Naive thymus-derived CD8-positive, alpha-beta T cell (primary cell): ENCODE results near the gene ZFHX3. TPM values are rescaled to one million over a fixed set of nuclear protein-coding genes. Genes with fewer than 3 reads are reported as not detected.
"Not testable (repeated sequence)": the region's sequence is repeated elsewhere in the genome, so short reads cannot be mapped to it uniquely, and the experiment has no call there.

Experiments used
- ATAC-seq, 2 donors: fragments of 150-1000 bp; cut with Tn5 transposase in 1 of 2; sonication (Bioruptor Pico), chemical (Tn5 transposase) in 1 of 2; 1 replicate in 1 of 2; 2 replicates in 1 of 2; pipeline ENCODE4 v1.10.0; 2021; ENCODE audit warnings: mild to moderate bottlenecking in 2 of 2, moderate library complexity in 2 of 2
- POLR2A ChIA-PET: fragments of 350-600 bp; sonication (Branson Sonifier 250); formaldehyde crosslinking; loops from one replicate; lab custom pipeline; 2021; ENCODE audit warnings: antibody characterized with exemption; lab: Charles Lee
- DNase-seq, 10 donors: peaks; one replicate each; pipeline versions ENCODE4 v3.0.0 to v3.0.0-alpha.2; 2020 to 2022
- H3K27ac Mint-ChIP-seq, 10 donors: one replicate each; pipeline ENCODE4 v1.8.0; 2020 to 2022; ENCODE audit warnings: mild to moderate bottlenecking in 10 of 10, mixed read lengths in 10 of 10, moderate library complexity in 4 of 10, inconsistent platforms in 1 of 10
- H3K27me3 Mint-ChIP-seq, 5 donors: one replicate each; pipeline ENCODE4 v1.8.0; 2021 to 2022; ENCODE audit warnings: mixed read lengths in 5 of 5
- H3K36me3 Mint-ChIP-seq, 3 donors: one replicate each; pipeline ENCODE4 v1.8.0; 2020 to 2022; ENCODE audit warnings: mixed read lengths in 3 of 3, mild to moderate bottlenecking in 2 of 3, inconsistent platforms in 1 of 3
- H3K4me1 Mint-ChIP-seq, 4 donors: one replicate each; pipeline ENCODE4 v1.8.0; 2021 to 2022; ENCODE audit warnings: mixed read lengths in 4 of 4
- H3K4me3 Mint-ChIP-seq, 10 donors: one replicate each; pipeline ENCODE4 v1.8.0; 2020 to 2022; ENCODE audit warnings: mild to moderate bottlenecking in 10 of 10, mixed read lengths in 10 of 10, moderate library complexity in 6 of 10, inconsistent platforms in 1 of 10
- H3K9me3 Mint-ChIP-seq, 9 donors: one replicate each; pipeline ENCODE4 v1.8.0; 2020 to 2022; ENCODE audit warnings: mixed read lengths in 9 of 9, mild to moderate bottlenecking in 3 of 9, inconsistent platforms in 1 of 9, moderate library complexity in 1 of 9
- polyA plus RNA-seq, 3 donors: library from polyadenylated mRNA; unstranded; fragments of 300-500 nt; fragmentation: Illumina TruSeq; gene quantifications; one replicate each; pipeline ENCODE4 v1.2.3, GENCODE V29; 2021
- total RNA-seq, 8 experiments: library from RNA in 2 of 8; stranded (reverse) in 2 of 8; gene quantifications; one replicate each; pipeline ENCODE4 v1.2.3 and lab custom pipeline; 2021 to 2026

The ZFHX3 gene
- total and polyA plus RNA-seq, 5 experiments from 2014 or later: 0.05 to 0.38 (median 0.34) TPM; not detected in 2

GRCh38 chr16:73018821-73019456 lies 29.0 kb downstream of the ZFHX3 start:
- H3K36me3 Mint-ChIP-seq: no peaks in the 10 kb centered on the region
- peak overlapping the region in 1 of 10 donors; percentile 13 for H3K27ac Mint-ChIP-seq
- no peak for ATAC-seq
- H3K27me3 Mint-ChIP-seq: peaks cover 0 to 5% (median 0%) of the 10 kb centered on the region in 5 donors
- no peak for DNase-seq
- POLR2A ChIA-PET: no interaction called here
- H3K4me3 Mint-ChIP-seq: no peak overlapping the region
- peaks cover 0 to 12% (median 0%) of the 10 kb centered on the region in 4 donors for H3K4me1 Mint-ChIP-seq
- peaks cover 0 to 4% (median 0%) of the 10 kb centered on the region in 9 donors for H3K9me3 Mint-ChIP-seq

DNA sequence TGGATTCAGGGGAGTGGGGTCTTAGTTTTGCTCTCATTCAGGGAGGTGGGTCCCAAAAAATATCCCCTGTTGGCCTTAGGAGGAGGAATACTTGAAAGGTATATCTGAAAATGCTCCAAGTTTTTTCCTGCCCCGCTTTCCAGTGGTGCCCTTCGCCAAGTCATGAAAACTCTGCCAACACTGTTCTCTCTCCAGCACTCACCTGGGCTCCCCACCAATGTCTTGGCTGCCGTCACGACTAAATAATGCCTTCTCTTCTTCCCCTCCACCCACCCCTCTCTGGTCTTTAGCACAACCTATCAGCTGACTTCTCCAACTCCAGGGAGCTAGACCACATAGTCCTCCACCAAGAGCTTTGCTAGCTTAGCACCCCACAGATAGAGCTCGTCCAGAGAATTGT lies 30.6 kb downstream of the ZFHX3 start:
- peaks cover 0 to 6% (median 0%) of the 10 kb centered on the region in 9 donors for H3K9me3 Mint-ChIP-seq
- H3K4me3 Mint-ChIP-seq: no peak overlapping the region

DNA sequence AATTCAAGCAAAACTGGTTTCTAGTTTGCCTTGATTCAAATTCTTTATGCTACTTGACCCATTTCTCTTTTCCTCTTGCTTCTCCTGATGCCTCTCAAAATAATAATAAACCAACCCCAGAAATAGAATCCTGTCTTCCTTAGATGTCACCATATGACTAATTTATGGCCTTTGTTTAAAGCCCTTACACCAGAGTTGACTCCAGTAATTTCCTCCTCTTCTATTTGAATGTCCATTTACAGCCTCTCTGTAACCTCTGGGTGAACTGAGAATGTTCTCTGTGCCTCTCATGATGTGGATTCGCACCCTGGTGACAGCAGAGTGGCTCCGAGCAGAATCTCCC lies 31.5 kb downstream of the ZFHX3 start:
- H3K27ac Mint-ChIP-seq: no peak overlapping the region
- POLR2A ChIA-PET: no interaction called here
- H3K9me3 Mint-ChIP-seq: peaks cover 0 to 6% (median 0%) of the 10 kb centered on the region in 9 donors
- DNase-seq (no peak), ATAC-seq (no peak)
- H3K4me3 Mint-ChIP-seq: no peak overlapping the region
- H3K27me3 Mint-ChIP-seq: peaks cover 0 to 9% (median 0%) of the 10 kb centered on the region in 5 donors
- H3K36me3 Mint-ChIP-seq: no peaks in the 10 kb centered on the region
- H3K4me1 Mint-ChIP-seq: peaks cover 0 to 12% (median 0%) of the 10 kb centered on the region in 4 donors

More for the DNA sequence above, 30.6 kb downstream of the ZFHX3 start:
- Mint-ChIP-seq H3K27me3 (peaks cover 0 to 9% (median 0%) of the 10 kb centered on the region in 5 donors), H3K27ac (no peak overlapping the region), H3K36me3 (no peaks in the 10 kb centered on the region), H3K4me1 (peaks cover 0 to 12% (median 0%) of the 10 kb centered on the region in 4 donors)
- ATAC-seq (no peak), DNase-seq (no peak)
- POLR2A ChIA-PET: no interaction called here

- ATAC-seq (no peak), DNase-seq (no peak)
- Mint-ChIP-seq H3K4me3 (no peak overlapping the region), H3K27ac (no peak overlapping the region), H3K9me3 (peaks cover 0 to 6% (median 0%) of the 10 kb centered on the region in 9 donors), H3K27me3 (peaks cover 0 to 9% (median 0%) of the 10 kb centered on the region in 5 donors), H3K36me3 (no peaks in the 10 kb centered on the region), H3K4me1 (peaks cover 0 to 12% (median 0%) of the 10 kb centered on the region in 4 donors)
- POLR2A ChIA-PET: no interaction called here
Measured at GRCh38 chr16:73015612-73016487, 32.1 kb downstream of the ZFHX3 start.

DNA sequence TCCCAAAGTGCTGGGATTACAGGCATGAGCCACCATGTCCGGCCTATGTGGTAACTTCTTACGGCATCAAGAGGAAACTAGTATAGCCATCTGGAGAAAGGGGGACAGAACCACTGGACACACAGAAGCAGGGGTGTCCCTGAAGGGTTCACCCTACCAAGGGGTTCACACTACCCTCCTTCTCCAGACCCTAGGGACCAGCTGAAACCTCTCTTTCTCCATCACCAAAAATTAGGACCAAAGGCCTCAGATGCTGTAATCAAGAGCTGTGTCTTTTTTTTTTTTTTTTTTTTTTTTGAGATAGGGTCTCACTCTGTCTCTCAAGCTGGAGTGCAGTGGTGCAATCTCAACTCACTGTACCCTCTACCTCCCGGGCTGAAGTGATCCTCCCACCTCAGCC lies 33.2 kb downstream of the ZFHX3 start:
- Mint-ChIP-seq H3K36me3 (no peaks in the 10 kb centered on the region), H3K4me3 (no peak overlapping the region), H3K27me3 (peaks cover 0 to 8% (median 0%) of the 10 kb centered on the region in 5 donors), H3K9me3 (peaks cover 0 to 6% (median 0%) of the 10 kb centered on the region in 9 donors), H3K4me1 (peaks cover 0 to 12% (median 0%) of the 10 kb centered on the region in 4 donors), H3K27ac (no peak overlapping the region)
- POLR2A ChIA-PET: interaction anchor here (0.7 kb wide), 1 partner anchor 38 kb away, joined by 4 read pairs; no protein-coding TSS in a partner anchor
- ATAC-seq (no peak), DNase-seq (no peak)

- no peak for ATAC-seq
- H3K4me1 Mint-ChIP-seq: peaks cover 0 to 12% (median 0%) of the 10 kb centered on the region in 4 donors
Measured at GRCh38 chr16:73013974-73014373, 34.0 kb downstream of the ZFHX3 start.

GRCh38 chr16:73012341-73012740 lies 35.6 kb downstream of the ZFHX3 start:
- H3K27ac Mint-ChIP-seq: no peak overlapping the region
- no peak for ATAC-seq
- H3K9me3 Mint-ChIP-seq: peaks cover 0 to 8% (median 0%) of the 10 kb centered on the region in 9 donors
- DNase-seq: no peak
- no peak overlapping the region for H3K4me3 Mint-ChIP-seq
- H3K27me3 Mint-ChIP-seq: peaks cover 0 to 4% (median 0%) of the 10 kb centered on the region in 5 donors
- POLR2A ChIA-PET: no interaction called here
- no peaks in the 10 kb centered on the region for H3K36me3 Mint-ChIP-seq
- H3K4me1 Mint-ChIP-seq: peaks cover 0 to 10% (median 0%) of the 10 kb centered on the region in 4 donors

More at GRCh38 chr16:73013974-73014373, 34.0 kb downstream of the ZFHX3 start:
- H3K27me3 Mint-ChIP-seq: peaks cover 0 to 4% (median 0%) of the 10 kb centered on the region in 5 donors
- no peak overlapping the region for H3K4me3 Mint-ChIP-seq
- no peak for DNase-seq
- H3K36me3 Mint-ChIP-seq: no peaks in the 10 kb centered on the region
- no peak overlapping the region for H3K27ac Mint-ChIP-seq
- peaks cover 0 to 6% (median 0%) of the 10 kb centered on the region in 9 donors for H3K9me3 Mint-ChIP-seq
- POLR2A ChIA-PET: no interaction called here

DNA sequence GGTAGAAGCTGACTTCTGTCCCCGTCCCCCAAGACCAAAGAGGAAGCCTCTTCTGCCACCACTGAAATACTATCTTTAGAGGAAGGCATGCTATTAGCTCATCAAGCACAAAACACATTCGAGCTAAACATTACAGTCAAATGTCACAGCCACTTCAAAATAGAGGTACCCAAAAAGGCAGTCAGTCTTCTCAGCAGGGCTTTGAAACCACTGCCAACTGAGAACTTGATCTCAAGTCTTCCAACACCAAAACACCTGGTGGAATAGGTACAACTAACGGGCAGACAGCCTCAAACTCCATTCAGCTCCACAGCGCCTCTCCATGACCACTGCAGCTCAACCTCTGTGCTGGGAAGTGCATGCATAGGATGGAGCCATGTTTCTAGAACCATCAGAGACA lies 36.0 kb downstream of the ZFHX3 start:
- Mint-ChIP-seq H3K9me3 (peaks cover 0 to 6% (median 0%) of the 10 kb centered on the region in 9 donors), H3K4me3 (no peak overlapping the region), H3K4me1 (peaks cover 0 to 8% (median 0%) of the 10 kb centered on the region in 4 donors), H3K27me3 (peaks cover 0 to 4% (median 0%) of the 10 kb centered on the region in 5 donors), H3K36me3 (no peaks in the 10 kb centered on the region), H3K27ac (no peak overlapping the region)
- DNase-seq (no peak), ATAC-seq (no peak)
- POLR2A ChIA-PET: no interaction called here

- POLR2A ChIA-PET: no interaction called here
Measured at GRCh38 chr16:73010150-73010676, 37.7 kb downstream of the ZFHX3 start.

DNA sequence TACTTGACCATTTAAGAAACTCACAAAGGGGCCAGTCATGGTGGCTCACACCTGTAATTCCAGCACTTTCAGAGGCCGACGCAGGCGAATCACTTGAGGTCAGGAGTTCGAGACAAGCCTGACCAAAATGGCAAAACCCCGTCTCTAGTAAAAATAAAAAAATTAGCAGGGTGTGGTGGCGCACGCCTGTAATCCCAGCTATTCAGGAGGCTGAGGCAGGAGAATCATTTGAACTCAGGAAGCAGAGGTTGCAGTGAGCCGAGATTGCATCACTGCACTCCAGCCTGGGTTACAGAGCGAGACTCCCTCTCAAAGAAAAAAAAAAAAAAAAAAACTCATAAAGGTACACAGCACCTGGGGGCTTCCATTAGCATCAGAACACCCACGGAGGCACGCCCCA lies 38.2 kb downstream of the ZFHX3 start:
- H3K4me3 Mint-ChIP-seq, H3K4me1 Mint-ChIP-seq, H3K9me3 Mint-ChIP-seq, POLR2A ChIA-PET, H3K27me3 Mint-ChIP-seq, H3K36me3 Mint-ChIP-seq, DNase-seq, H3K27ac Mint-ChIP-seq, ATAC-seq: not testable (repeated sequence)

More at GRCh38 chr16:73010150-73010676, 37.7 kb downstream of the ZFHX3 start:
- ATAC-seq: no peak
- Mint-ChIP-seq H3K4me1 (no peaks in the 10 kb centered on the region), H3K4me3 (no peak overlapping the region), H3K9me3 (peaks cover 0 to 6% (median 0%) of the 10 kb centered on the region in 9 donors), H3K27me3 (peaks cover 0 to 4% (median 0%) of the 10 kb centered on the region in 5 donors), H3K27ac (no peak overlapping the region), H3K36me3 (no peaks in the 10 kb centered on the region)
- DNase-seq: no peak

GRCh38 chr16:73006026-73006425 lies 41.9 kb downstream of the ZFHX3 start:
- Mint-ChIP-seq H3K4me3 (no peak overlapping the region), H3K27ac (no peak overlapping the region), H3K9me3 (peaks cover 0 to 4% (median 0%) of the 10 kb centered on the region in 9 donors), H3K36me3 (no peaks in the 10 kb centered on the region), H3K27me3 (no peaks in the 10 kb centered on the region), H3K4me1 (no peaks in the 10 kb centered on the region)
- ATAC-seq: no peak
- POLR2A ChIA-PET: no interaction called here
- DNase-seq: no peak

GRCh38 chr16:73002866-73003265 lies 45.1 kb downstream of the ZFHX3 start:
- no peak for ATAC-seq
- no peak for DNase-seq
- Mint-ChIP-seq H3K9me3 (peaks cover 0 to 12% (median 0%) of the 10 kb centered on the region in 9 donors), H3K4me3 (no peak overlapping the region), H3K4me1 (no peaks in the 10 kb centered on the region), H3K27me3 (no peaks in the 10 kb centered on the region), H3K27ac (no peak overlapping the region), H3K36me3 (no peaks in the 10 kb centered on the region)
- POLR2A ChIA-PET: no interaction called here
